CD4-positive, alpha-beta T cell treated with Interleukin-12 subunit alpha and Interleukin-12 subunit beta, for 1 hour (primary cell): Measurements from ENCODE around the gene SERF2.
"Not testable (repeated sequence)": the region's sequence is repeated elsewhere in the genome, so short reads cannot be mapped to it uniquely, and the experiment has no call there.

Experiments
- DNase-seq: peaks from one replicate; pipeline ENCODE4 v3.0.0-alpha.2; 2020

Gene SERF2

GRCh38 chr15:43794269-43795037 is 2.3 kb downstream of the SERF2 start:
- no peak for DNase-seq

DNA sequence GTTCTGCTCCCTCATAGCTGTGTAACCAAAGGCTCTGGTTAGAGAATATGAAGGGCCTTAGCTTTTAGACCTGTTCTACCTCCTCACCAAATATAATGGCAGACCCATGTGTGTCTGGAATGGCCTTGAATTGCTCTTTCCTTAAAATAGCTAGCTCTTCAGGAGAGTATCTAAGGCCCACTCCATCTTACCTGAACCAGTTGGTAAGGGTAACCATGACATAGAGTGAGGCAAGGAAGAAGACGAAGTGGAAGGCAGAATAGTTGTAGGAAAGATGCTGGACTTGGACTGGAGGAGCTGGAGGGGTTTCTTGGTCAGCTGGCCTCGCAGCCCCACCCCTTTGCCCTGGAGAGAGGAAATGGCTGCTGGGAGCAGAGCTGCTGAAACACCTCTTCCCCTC is 3.1 kb downstream of the SERF2 start:
- DNase-seq = no peak

DNA sequence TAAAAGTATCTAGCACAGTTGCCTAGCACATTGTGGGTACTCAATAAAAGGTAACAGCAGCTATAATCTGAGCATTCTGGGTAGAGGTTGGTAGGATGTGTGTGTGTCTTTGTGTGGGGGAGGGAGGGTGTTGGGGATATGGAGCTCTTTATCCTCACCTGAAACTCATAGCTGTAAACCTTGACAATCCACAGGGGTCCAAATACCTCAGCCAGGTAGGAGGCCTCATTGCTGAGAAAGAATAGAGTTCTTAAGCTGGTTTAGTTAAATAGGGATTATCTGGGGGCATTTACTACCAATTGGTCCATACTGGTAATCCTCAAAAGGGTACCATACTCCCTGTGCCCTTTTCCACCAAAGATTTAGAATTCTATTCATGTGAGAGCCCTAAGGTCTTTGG is 3.9 kb downstream of the SERF2 start:
- no peak for DNase-seq

- no peak for DNase-seq
Measured at GRCh38 chr15:43796566-43796965, 4.4 kb downstream of the SERF2 start.

- no peak for DNase-seq
Measured at GRCh38 chr15:43799209-43799944, 7.3 kb downstream of the SERF2 start.

DNA sequence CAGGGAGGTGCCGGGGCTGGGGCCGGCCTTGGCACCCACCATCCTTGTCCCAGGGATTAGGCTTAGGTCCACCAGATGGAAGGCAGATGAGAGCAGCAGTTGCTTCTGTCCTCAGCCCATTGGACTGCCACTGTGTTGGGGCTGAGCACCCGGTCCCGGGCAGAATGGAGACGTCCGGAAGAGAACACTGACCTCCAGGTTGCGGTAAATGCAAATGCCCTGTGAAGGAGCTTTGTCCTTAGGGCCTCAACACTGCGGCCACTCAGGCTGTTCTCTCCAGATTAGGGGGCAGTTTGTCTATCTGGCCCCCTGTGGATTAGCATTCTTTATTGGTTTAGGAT is 7.8 kb downstream of the SERF2 start, which contains the start of gene SERINC4:
Gene SERINC4 (minus strand): TSS at position 276 of the 341 bp plus-strand sequence. CDS start 234 bp downstream, at position 42.
- DNase-seq = no peak

GRCh38 chr15:43800286-43801141 is 8.4 kb downstream of the SERF2 start, which contains the start of gene HYPK:
Gene HYPK, plus strand, starts transcription at chr15:43800599. Its CDS starts 24 bp downstream, at chr15:43800623.
- peak; percentile 95 for DNase-seq

DNA sequence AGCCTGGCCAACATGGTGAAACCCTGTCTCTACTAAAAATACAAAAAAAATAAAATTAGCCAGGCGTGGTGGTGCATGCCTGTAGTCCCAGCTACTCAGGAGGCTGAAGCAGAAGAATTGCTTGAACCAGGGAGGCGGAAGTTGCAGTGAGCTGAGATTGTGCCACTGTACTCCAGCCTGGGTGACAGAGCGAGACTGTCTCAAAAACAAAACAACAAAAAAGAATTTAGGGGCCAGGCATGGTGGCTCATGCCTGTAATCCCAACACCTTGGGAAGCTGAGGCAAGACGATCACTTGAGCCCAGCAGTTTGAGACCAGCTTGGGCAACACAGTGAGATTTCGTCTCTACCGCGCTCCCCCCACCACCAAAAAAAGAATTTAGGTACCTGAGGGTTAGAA is 10.6 kb downstream of the SERF2 start:
- DNase-seq = not testable (repeated sequence)

DNA sequence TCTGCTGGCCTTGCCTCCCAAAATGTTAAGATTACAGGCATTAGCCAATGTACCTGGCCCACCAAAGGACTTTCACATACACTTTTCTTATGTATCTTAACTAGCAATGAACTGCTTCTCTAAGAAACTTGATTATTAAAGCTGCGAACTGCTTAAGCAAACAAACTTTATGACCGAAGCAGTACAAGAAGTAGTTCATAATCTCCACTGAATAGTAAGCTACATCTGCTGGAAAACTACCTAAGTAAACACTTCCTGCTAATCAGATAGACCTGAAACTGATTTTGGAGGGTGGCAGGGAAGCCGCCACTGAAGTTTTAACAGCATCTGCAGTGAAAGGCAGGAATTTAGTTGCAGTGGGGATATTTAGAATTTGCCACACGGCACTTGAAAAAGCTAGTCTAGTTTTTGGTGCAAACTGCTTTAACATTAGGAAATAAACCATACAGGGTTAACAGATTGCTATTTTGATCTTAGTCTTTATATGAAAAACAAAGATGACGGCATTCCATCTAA is 16.4 kb downstream of the SERF2 start:
- no peak for DNase-seq

DNA sequence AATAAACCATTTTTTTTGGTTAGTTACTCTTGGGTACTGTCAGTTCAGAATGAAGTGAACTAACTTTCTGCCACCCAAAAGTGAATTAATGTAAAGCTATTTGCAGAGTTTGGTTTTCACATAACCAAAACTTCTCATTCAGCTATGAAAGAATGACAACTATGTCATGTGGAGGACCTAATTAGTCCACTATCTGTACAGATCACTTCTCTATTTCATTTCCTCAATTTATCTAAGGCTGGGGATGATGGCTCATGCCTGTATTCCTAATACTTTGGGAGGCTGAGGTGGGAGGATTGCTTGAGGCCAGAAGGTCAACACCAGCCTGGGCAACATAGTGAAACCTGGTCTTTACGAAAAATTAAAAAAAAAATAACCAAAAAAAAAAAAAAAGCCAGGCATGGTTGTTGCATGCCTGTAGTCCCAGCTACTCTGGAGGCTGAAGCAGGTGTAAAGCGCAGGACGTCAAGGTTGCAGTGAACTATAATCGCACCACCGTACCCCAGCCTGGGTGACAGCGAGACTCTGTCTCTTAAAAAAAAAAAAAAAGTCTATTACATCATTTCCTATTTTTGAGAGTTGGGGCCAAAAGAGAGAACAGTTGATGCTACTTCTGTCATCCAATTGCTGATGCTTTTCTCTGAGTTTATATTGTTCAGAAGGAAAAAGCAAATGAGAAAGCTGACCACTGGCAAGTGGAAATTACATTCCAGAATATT is 17.0 kb downstream of the SERF2 start:
- DNase-seq = no peak

DNA sequence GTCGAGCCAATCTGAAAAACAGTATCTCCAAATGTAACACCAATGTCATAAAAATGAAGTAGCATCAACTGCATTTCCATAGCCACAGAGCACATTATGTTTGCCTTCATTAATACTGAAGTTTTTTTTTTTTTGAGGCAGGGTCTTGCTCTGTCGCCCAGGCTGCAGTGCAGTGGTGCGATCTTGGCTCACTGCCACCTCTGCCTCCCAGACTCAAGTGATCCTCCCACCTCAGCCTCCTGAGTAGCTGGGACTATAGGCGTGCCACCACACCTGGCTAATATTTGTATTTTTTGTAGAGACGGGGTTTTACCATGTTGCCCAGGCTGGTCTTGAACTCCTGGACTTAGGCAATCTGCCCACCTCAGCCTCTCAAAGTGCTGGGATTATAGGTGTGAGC is 22.9 kb downstream of the SERF2 start:
- not testable (repeated sequence) for DNase-seq

GRCh38 chr15:43821505-43821904 is 29.4 kb downstream of the SERF2 start:
- DNase-seq = no peak

DNA sequence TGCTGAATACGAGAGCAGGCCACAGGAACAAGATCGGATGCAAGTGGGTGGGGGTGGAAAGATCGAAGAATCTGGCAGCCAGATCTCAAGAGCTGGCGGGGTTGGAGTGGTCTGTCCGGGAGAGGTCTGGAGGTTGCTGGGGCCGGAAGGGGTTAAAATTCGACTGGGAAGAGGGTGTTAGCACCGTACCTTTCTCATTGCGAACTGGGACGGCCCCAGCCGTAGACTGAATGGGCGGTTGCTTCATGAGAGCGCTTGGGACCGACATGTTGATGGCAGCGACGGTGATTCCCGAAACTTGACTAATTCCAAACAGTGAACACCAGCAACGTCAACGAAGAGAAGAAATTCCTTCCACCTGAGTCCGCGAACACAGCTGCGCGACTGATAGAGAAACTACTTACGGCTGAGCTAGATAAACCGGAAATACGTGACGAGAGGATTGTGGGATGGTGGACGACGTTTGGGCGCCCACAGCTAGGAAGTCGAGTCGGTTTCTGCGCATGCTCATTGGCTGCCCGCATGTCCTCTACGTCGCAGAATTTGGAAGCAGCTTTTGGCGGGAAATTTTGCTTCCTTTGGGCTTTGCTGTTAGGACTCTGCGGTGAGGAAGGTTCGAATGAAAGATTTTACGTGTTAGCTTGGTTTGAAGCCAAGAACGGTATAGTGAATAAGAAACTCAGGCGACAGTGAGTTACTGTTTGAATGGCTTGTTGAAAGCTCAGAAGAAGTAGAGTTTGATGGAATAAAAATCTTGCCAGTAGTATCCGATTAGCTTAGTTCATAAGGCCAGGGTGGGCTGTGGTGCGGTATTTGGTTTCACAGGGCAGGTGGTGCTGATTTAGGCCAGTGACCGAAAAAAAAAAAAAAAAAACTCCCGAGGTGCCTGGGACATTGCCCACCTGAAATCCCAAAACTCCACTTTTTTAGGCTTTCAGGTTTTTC is 32.5 kb downstream of the SERF2 start, which contains the start of gene MFAP1:
Gene MFAP1 (minus strand): TSS at position 389 of the 945 bp plus-strand sequence. CDS start 121 bp downstream, at position 268.
- DNase-seq = peak; percentile 95

DNA sequence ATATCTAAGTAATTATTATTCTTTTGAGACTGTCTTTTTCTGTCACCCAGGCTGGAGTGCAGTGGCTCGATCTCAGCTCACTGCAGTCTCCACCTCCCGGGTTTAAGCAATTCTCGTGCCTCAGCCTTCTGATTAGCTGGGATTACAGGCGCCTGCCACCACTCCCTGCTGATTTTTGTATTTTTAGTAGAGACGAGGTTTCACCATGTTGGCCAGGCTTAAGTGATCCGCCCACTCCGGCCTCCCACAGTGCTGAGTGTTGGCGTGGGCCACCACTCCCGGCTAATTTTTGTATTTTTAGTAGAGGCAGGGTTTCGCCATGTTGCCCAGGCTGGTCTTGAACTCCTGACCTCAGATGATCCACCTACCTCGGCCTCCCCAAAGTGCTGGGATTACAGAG is 33.2 kb downstream of the SERF2 start:
- DNase-seq = not testable (repeated sequence)

DNA sequence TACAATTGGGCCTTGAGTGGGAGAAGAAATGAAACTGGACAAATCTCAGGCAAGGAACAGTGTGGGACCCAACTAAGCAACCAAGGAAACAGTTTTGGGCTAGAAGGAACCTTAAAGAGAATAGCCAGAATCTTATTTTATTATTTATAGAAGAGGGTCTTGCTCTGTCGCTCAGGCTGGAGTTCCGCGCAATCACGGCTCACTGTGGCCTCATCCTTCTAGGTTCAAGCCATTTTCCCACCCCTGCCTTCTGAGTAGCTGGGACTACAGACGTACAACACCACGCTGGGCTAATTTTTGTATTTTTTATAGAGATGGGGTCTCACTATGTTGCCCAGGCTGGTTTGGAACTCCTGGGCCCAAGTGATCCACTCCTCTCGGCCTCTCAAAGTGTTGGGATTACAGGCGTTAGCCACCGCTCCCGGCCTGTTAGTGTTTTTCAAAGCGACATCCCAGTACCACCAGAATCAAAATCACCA is 33.9 kb downstream of the SERF2 start:
- DNase-seq = no peak

GRCh38 chr15:43826508-43827341 is 34.6 kb downstream of the SERF2 start, which contains the start of gene WDR76:
Gene WDR76, plus strand, starts transcription at chr15:43827002. Its CDS starts 31 bp downstream, at chr15:43827033.
- peak; percentile 77 for DNase-seq

DNA sequence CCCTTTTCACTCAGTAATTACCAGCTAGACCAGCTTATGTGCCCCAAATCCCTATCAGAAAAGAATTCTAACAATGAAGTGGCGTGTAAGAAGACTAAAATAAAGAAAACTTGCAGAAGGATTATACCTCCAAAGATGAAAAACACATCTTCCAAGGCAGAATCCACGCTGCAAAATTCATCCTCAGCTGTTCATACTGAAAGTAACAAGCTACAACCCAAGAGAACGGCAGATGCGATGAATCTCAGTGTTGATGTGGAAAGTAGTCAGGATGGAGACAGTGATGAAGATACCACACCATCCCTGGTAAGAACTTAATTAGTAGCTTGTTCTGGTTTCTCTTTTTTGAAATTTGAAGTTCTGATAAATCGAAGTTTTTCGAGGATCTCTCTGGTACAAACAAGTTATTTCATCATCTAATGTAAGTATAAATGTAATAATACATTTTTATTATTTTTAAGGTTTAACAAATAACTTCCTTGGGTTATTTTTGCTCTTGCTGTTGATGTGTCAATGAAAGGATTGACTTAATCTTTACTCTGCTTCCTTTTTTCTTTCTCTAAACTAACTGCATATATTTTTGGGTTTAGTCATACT is 36.0 kb downstream of the SERF2 start:
- DNase-seq = peak; percentile 23

DNA sequence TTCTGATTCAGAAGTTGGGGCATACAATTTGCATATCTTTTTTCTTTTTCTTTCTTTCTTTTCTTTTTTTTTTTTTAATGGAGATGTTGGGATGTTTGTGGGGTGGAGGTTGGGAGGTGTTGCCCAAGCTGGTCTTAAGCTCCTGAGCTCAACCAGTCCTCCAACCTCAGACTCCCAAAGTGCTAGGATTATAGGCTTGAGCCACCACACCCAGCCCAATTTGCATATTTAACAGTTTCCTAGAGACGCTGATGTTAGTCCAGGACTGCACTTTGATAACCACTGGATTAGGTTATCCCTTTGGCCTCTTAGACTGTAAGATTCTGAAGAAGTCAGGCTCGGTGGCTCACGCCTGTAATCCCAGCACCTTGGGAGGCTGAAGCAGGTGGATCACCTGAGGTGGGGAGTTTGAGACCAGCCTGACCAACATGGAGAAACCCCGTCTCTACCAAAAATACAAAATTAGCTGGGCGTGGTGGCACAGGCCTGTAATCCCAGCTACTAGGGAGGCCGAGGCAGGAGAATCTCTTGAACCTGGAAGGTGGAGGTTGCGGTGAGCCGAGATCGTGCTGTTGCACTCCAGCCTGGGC is 37.9 kb downstream of the SERF2 start:
- not testable (repeated sequence) for DNase-seq
